Mesothelial cell of epicardium (in vitro differentiated cells): ENCODE results near the gene PTPN5. TPM values are rescaled to one million over a fixed set of nuclear protein-coding genes. Genes with fewer than 3 reads are reported as not detected.
"Not testable (repeated sequence)": the region's sequence is repeated elsewhere in the genome, so short reads cannot be mapped to it uniquely, and the experiment has no call there.

Experiments
- DNase-seq, 2 experiments: peaks; one replicate each; pipeline ENCODE4 v3.0.0; 2021; ENCODE audit warnings: low spot score in 2 of 2; ENCODE audit not compliant: unreplicated experiment in 2 of 2
- H3K27ac Mint-ChIP-seq: 2 replicates; pipeline ENCODE4 v1.8.0; 2021; ENCODE audit warnings: mixed read lengths
- H3K27me3 Mint-ChIP-seq: 2 replicates; pipeline ENCODE4 v1.8.0; 2021; ENCODE audit warnings: low read depth, mixed read lengths
- H3K36me3 Mint-ChIP-seq: 2 replicates; pipeline ENCODE4 v1.8.0; 2021; ENCODE audit warnings: mixed read lengths
- H3K4me1 Mint-ChIP-seq: 2 replicates; pipeline ENCODE4 v1.8.0; 2021; ENCODE audit warnings: mixed read lengths
- H3K4me3 Mint-ChIP-seq: 2 replicates; pipeline ENCODE4 v1.8.0; 2021; ENCODE audit warnings: mild to moderate bottlenecking, moderate library complexity, mixed read lengths
- H3K9me3 Mint-ChIP-seq: 2 replicates; pipeline ENCODE4 v1.8.0; 2021; ENCODE audit warnings: mixed read lengths
- CTCF ChIP-seq: fragments of 200-600 bp; sonication (generic); IDR thresholded peaks from one replicate; pipeline ENCODE4 v1.5.0; 2021; ENCODE audit warnings: antibody characterized with exemption; ENCODE audit not compliant: unreplicated experiment
- total RNA-seq: library from RNA; stranded (reverse); gene quantifications from 3 replicates; pipeline ENCODE4 v1.2.1, GENCODE V29; 2021

The PTPN5 gene
- total RNA-seq: 2.5 to 3.3 TPM (median 2.7 TPM) in 3 replicates

GRCh38 chr11:18791207-18791968, at the start of gene PTPN5:
Gene PTPN5, minus strand, starts transcription at chr11:18791798. Its CDS starts 19,840 bp downstream, at chr11:18771958.
- peaks cover 4% of the 10 kb centered on the region for H3K4me1 Mint-ChIP-seq
- peak in 1 of 2 experiments; percentile 23 for DNase-seq
- H3K9me3 Mint-ChIP-seq: no peaks in the 10 kb centered on the region
- H3K27ac Mint-ChIP-seq: no peak within 1 kb of the TSS
- no peaks in the 10 kb centered on the region for H3K36me3 Mint-ChIP-seq
- peak within 1 kb of the TSS; percentile 65 for H3K4me3 Mint-ChIP-seq
- H3K27me3 Mint-ChIP-seq: peaks cover 92% of the 10 kb centered on the region
- no peak for TF ChIP-seq CTCF

GRCh38 chr11:18836417-18836816, 44.8 kb upstream of the PTPN5 start:
- Mint-ChIP-seq H3K36me3 (no peaks in the 10 kb centered on the region), H3K27me3 (peaks cover 25% of the 10 kb centered on the region), H3K9me3 (peaks cover 26% of the 10 kb centered on the region), H3K4me3 (no peak overlapping the region), H3K27ac (no peak overlapping the region), H3K4me1 (no peaks in the 10 kb centered on the region)
- no peak for TF ChIP-seq CTCF
- DNase-seq: no peak

GRCh38 chr11:18834754-18835466, 43.3 kb upstream of the PTPN5 start:
- H3K27ac Mint-ChIP-seq: no peak overlapping the region
- H3K4me1 Mint-ChIP-seq: no peaks in the 10 kb centered on the region
- peaks cover 25% of the 10 kb centered on the region for H3K9me3 Mint-ChIP-seq
- TF ChIP-seq CTCF: no peak
- peaks cover 39% of the 10 kb centered on the region for H3K27me3 Mint-ChIP-seq
- no peaks in the 10 kb centered on the region for H3K36me3 Mint-ChIP-seq
- no peak overlapping the region for H3K4me3 Mint-ChIP-seq
- DNase-seq: no peak

GRCh38 chr11:18820160-18820559, 28.6 kb upstream of the PTPN5 start:
- not testable (repeated sequence) for H3K36me3 Mint-ChIP-seq, H3K4me1 Mint-ChIP-seq, H3K4me3 Mint-ChIP-seq, DNase-seq, H3K27me3 Mint-ChIP-seq, H3K27ac Mint-ChIP-seq, H3K9me3 Mint-ChIP-seq

- no peak for TF ChIP-seq CTCF
- no peaks in the 10 kb centered on the region for H3K9me3 Mint-ChIP-seq
These were observed 12.8 kb upstream of the PTPN5 start for GRCh38 chr11:18804199-18804999.

More at GRCh38 chr11:18804199-18804999, 12.8 kb upstream of the PTPN5 start:
- Mint-ChIP-seq H3K27ac (no peak overlapping the region), H3K27me3 (peaks cover 67% of the 10 kb centered on the region), H3K36me3 (no peaks in the 10 kb centered on the region), H3K4me3 (no peak overlapping the region), H3K4me1 (no peaks in the 10 kb centered on the region)
- no peak for DNase-seq
